HepG2 (cell line): ENCODE data around the gene GNG3. TPM values are rescaled to one million over a fixed set of nuclear protein-coding genes. Genes with fewer than 3 reads are reported as not detected.

ENCODE experiments used
- DMAP1 ChIP-seq: IDR thresholded peaks from 2 replicates; pipeline ENCODE4 v1.6.1; 2016
- GABPA ChIP-seq, 2 experiments: IDR thresholded peaks; 2 replicates each; pipeline ENCODE4 v1.6.1; 2011 to 2016; ENCODE audit warnings: low read depth in 2 of 2, low read length in 1 of 2, missing biosample characterization in 1 of 2, missing genetic modification characterization in 1 of 2
- MAZ ChIP-seq, 2 experiments: sonication (generic) in 1 of 2; formaldehyde crosslinking in 1 of 2; IDR thresholded peaks; 2 replicates each; pipeline versions ENCODE4 v1.5.0 to v1.6.1; 2012 to 2020; ENCODE audit warnings: low read depth in 2 of 2, mild to moderate bottlenecking in 2 of 2, borderline replicate concordance in 1 of 2, improper control_type of control experiment in 1 of 2, low read length in 1 of 2, missing genetic modification reagents in 1 of 2, moderate library complexity in 1 of 2
- MTA1 ChIP-seq: sonication (generic); formaldehyde crosslinking; IDR thresholded peaks from 2 replicates; pipeline ENCODE4 v1.4.0; 2020; ENCODE audit warnings: missing genetic modification reagents, mild to moderate bottlenecking, borderline replicate concordance
- MTA3 ChIP-seq: sonication (generic); formaldehyde crosslinking; IDR thresholded peaks from 2 replicates; pipeline ENCODE4 v1.4.0; 2020; ENCODE audit warnings: missing genetic modification reagents
- NRL ChIP-seq: sonication (generic); formaldehyde crosslinking; IDR thresholded peaks from 2 replicates; pipeline ENCODE4 v1.5.0; 2020; ENCODE audit warnings: missing genetic modification reagents, mild to moderate bottlenecking, moderate library complexity, borderline replicate concordance
- SMAD9 ChIP-seq: sonication (generic); formaldehyde crosslinking; IDR thresholded peaks from 2 replicates; pipeline ENCODE4 v1.5.1; 2020; ENCODE audit warnings: mild to moderate bottlenecking, missing genetic modification reagents
- ZNF138 ChIP-seq: sonication (generic); formaldehyde crosslinking; IDR thresholded peaks from 2 replicates; pipeline ENCODE4 v1.5.0; 2020; ENCODE audit warnings: mild to moderate bottlenecking, low read depth, missing genetic modification reagents
- ZNF34 ChIP-seq: sonication (generic); formaldehyde crosslinking; IDR thresholded peaks from 2 replicates; pipeline ENCODE4 v1.4.0; 2020; ENCODE audit warnings: mild to moderate bottlenecking, missing genetic modification reagents, borderline replicate concordance
- ZNF383 ChIP-seq: sonication (generic); formaldehyde crosslinking; IDR thresholded peaks from 2 replicates; pipeline ENCODE4 v1.4.0; 2020; ENCODE audit warnings: missing genetic modification reagents, mild to moderate bottlenecking, borderline replicate concordance
- ZNF577 ChIP-seq: sonication (generic); formaldehyde crosslinking; IDR thresholded peaks from 2 replicates; pipeline ENCODE4 v1.4.0; 2020; ENCODE audit warnings: mild to moderate bottlenecking, low read depth, missing genetic modification reagents, borderline replicate concordance
- polyA plus RNA-seq, 8 experiments: library from polyadenylated mRNA; depleted of rRNA in 3 of 8; stranded (reverse) in 7 of 8; unstranded in 1 of 8; fragments of >200 nt; fragmentation: Illumina TruSeq in 4 of 8; extraction: Trizol in 4 of 8; gene quantifications; 2 replicates each; pipeline versions ENCODE4 v1.2.1 to v1.2.3, GENCODE V29; 2011 to 2016; ENCODE audit warnings: low read depth in 4 of 8, missing spikeins in 1 of 8, mixed read lengths in 1 of 8; ENCODE audit not compliant: insufficient read depth in 1 of 8
- total RNA-seq, 5 experiments: library from RNA; depleted of rRNA; stranded (reverse); fragments of >200 nt; fragmentation: Illumina TruSeq; extraction: Trizol; gene quantifications; 2 replicates each; pipeline ENCODE4 v1.2.3, GENCODE V29; 2016; ENCODE audit warnings: low read depth in 1 of 5
- TF ChIP-seq, protein P1 (sequence below): sonication (generic); formaldehyde crosslinking; IDR thresholded peaks from 2 replicates; pipeline ENCODE4 v1.4.0; 2020; ENCODE audit warnings: missing genetic modification reagents
- TF ChIP-seq, protein P2 (sequence below): sonication (generic); formaldehyde crosslinking; IDR thresholded peaks from 2 replicates; pipeline ENCODE4 v1.8.0; 2022; ENCODE audit warnings: missing genetic modification reagents, low read depth, mild to moderate bottlenecking, borderline replicate concordance
- TF ChIP-seq, protein P3 (sequence below): sonication (generic); formaldehyde crosslinking; IDR thresholded peaks from 2 replicates; pipeline ENCODE4 v1.4.0; 2020; ENCODE audit warnings: mild to moderate bottlenecking, missing genetic modification reagents
- TF ChIP-seq, protein P4 (sequence below): sonication (generic); formaldehyde crosslinking; IDR thresholded peaks from 2 replicates; pipeline ENCODE4; 2020; ENCODE audit warnings: missing genetic modification reagents, mild to moderate bottlenecking, borderline replicate concordance
- TF ChIP-seq, protein P5 (sequence below): sonication (generic); formaldehyde crosslinking; IDR thresholded peaks from 2 replicates; pipeline ENCODE4 v1.4.0; 2020; ENCODE audit warnings: missing genetic modification reagents
- TF ChIP-seq, protein P6 (sequence below): sonication (generic); formaldehyde crosslinking; IDR thresholded peaks from 2 replicates; pipeline ENCODE4 v1.8.1; 2023; ENCODE audit warnings: mild to moderate bottlenecking, missing genetic modification reagents

GNG3 gene
- total and polyA plus RNA-seq, 2 of the 13 experiments (the other 11 are each of a cell fraction or from before 2014, with no cell fraction given), result not detected

DNA sequence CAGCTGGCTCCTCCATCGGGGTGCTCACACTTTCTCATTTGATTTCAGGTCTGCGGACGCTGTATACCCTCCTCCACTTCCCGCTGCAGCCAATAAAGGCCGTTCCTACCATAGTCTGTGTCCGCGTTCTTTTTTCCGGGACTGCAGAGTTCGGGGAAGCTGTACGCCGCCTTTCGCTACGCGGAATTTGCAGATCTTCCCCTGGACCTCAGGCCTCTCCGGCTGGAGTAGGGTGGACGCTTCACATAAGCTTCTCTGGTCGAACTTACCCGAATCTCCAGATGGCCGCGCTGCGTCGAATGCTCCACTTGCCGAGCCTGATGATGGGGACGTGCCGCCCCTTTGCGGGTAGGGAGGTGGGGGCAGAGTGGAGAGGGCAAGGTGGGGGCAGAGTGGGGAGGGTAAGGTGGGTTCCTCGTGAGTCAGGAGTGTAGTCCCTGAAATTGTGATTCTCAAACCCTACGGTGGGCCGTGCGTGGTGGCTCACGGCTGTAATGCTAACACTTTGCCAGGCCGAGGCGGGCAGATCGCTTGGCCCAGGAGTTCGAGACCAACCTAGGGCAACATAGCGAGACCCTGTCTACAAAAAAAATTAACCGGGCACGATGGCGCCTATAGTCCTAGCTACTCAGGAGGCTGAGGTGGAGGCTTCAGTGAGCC is 41.7 kb upstream of the GNG3 start (continued):
- TF ChIP-seq MAZ (IDR thresholded peaks at IDR 0.05; ENCODE audit: borderline replicate concordance, low read depth, low read length) (no peak), MAZ (CRISPR knock-in tag; IDR thresholded peaks at IDR 0.05; ENCODE audit: low read depth) (peak; percentile 49; the same call in 1 of the 2 replicates), ZNF138 (CRISPR knock-in tag) (peak; percentile 56; the same call in 1 of the 2 replicates), ZNF34 (CRISPR knock-in tag) (0 out of 2 replicates have a peak, but pooled peaks have one; percentile 80), SMAD9 (CRISPR knock-in tag) (0 out of 2 replicates have a peak, but pooled peaks have one; percentile 12), ZNF577 (CRISPR knock-in tag) (no peak), MTA3 (CRISPR knock-in tag) (no peak), NRL (CRISPR knock-in tag) (no peak), DMAP1 (CRISPR knock-in tag) (no peak), ZNF383 (CRISPR knock-in tag) (no peak), GABPA (IDR thresholded peaks at IDR 0.05; ENCODE audit: low read depth, low read length) (0 out of 2 replicates have a peak, but pooled peaks have one; percentile 16), GABPA (CRISPR knock-in tag; IDR thresholded peaks at IDR 0.05; ENCODE audit: low read depth) (no peak), MTA1 (CRISPR knock-in tag) (0 out of 2 replicates have a peak, but pooled peaks have one; percentile 30)
- TF ChIP-seq, protein P1, sequence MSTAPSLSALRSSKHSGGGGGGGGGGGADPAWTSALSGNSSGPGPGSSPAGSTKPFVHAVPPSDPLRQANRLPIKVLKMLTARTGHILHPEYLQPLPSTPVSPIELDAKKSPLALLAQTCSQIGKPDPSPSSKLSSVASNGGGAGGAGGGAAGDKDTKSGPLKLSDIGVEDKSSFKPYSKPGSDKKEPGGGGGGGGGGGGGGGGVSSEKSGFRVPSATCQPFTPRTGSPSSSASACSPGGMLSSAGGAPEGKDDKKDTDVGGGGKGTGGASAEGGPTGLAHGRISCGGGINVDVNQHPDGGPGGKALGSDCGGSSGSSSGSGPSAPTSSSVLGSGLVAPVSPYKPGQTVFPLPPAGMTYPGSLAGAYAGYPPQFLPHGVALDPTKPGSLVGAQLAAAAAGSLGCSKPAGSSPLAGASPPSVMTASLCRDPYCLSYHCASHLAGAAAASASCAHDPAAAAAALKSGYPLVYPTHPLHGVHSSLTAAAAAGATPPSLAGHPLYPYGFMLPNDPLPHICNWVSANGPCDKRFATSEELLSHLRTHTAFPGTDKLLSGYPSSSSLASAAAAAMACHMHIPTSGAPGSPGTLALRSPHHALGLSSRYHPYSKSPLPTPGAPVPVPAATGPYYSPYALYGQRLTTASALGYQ (CRISPR knock-in tag), result 0 out of 2 replicates have a peak, but pooled peaks have one; percentile 3
- TF ChIP-seq, protein P2, sequence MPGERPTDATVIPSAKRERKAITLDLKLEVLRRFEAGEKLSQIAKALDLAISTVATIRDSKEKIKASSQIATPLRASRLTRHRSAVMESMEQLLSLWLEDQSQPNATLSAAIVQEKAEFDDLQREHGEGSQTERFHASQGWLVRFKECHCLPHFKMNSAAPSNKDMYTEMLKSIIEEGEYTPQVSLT (CRISPR knock-in tag), result no peak
- TF ChIP-seq, protein P3, sequence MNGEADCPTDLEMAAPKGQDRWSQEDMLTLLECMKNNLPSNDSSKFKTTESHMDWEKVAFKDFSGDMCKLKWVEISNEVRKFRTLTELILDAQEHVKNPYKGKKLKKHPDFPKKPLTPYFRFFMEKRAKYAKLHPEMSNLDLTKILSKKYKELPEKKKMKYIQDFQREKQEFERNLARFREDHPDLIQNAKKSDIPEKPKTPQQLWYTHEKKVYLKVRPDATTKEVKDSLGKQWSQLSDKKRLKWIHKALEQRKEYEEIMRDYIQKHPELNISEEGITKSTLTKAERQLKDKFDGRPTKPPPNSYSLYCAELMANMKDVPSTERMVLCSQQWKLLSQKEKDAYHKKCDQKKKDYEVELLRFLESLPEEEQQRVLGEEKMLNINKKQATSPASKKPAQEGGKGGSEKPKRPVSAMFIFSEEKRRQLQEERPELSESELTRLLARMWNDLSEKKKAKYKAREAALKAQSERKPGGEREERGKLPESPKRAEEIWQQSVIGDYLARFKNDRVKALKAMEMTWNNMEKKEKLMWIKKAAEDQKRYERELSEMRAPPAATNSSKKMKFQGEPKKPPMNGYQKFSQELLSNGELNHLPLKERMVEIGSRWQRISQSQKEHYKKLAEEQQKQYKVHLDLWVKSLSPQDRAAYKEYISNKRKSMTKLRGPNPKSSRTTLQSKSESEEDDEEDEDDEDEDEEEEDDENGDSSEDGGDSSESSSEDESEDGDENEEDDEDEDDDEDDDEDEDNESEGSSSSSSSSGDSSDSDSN (CRISPR knock-in tag), result peak; percentile 33; the same call in 1 of the 2 replicates
- TF ChIP-seq, protein P4, sequence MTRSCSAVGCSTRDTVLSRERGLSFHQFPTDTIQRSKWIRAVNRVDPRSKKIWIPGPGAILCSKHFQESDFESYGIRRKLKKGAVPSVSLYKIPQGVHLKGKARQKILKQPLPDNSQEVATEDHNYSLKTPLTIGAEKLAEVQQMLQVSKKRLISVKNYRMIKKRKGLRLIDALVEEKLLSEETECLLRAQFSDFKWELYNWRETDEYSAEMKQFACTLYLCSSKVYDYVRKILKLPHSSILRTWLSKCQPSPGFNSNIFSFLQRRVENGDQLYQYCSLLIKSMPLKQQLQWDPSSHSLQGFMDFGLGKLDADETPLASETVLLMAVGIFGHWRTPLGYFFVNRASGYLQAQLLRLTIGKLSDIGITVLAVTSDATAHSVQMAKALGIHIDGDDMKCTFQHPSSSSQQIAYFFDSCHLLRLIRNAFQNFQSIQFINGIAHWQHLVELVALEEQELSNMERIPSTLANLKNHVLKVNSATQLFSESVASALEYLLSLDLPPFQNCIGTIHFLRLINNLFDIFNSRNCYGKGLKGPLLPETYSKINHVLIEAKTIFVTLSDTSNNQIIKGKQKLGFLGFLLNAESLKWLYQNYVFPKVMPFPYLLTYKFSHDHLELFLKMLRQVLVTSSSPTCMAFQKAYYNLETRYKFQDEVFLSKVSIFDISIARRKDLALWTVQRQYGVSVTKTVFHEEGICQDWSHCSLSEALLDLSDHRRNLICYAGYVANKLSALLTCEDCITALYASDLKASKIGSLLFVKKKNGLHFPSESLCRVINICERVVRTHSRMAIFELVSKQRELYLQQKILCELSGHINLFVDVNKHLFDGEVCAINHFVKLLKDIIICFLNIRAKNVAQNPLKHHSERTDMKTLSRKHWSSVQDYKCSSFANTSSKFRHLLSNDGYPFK (CRISPR knock-in tag), result peak; percentile 29; the same call in 1 of the 2 replicates
- TF ChIP-seq, protein P5, sequence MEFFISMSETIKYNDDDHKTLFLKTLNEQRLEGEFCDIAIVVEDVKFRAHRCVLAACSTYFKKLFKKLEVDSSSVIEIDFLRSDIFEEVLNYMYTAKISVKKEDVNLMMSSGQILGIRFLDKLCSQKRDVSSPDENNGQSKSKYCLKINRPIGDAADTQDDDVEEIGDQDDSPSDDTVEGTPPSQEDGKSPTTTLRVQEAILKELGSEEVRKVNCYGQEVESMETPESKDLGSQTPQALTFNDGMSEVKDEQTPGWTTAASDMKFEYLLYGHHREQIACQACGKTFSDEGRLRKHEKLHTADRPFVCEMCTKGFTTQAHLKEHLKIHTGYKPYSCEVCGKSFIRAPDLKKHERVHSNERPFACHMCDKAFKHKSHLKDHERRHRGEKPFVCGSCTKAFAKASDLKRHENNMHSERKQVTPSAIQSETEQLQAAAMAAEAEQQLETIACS, result no peak
- TF ChIP-seq, protein P6, sequence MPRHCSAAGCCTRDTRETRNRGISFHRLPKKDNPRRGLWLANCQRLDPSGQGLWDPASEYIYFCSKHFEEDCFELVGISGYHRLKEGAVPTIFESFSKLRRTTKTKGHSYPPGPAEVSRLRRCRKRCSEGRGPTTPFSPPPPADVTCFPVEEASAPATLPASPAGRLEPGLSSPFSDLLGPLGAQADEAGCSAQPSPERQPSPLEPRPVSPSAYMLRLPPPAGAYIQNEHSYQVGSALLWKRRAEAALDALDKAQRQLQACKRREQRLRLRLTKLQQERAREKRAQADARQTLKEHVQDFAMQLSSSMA, result no peak
